Thymus (tissue), 11 donors: ENCODE measurements around the gene TSC22D4. TPM values are rescaled to one million over a fixed set of nuclear protein-coding genes. Genes with fewer than 3 reads are reported as not detected.
A peak's percentile ranks its signal among the peaks of the same experiment; 100 is the strongest.
"Not testable (repeated sequence)": the region's sequence is repeated elsewhere in the genome, so short reads cannot be mapped to it uniquely, and the experiment has no call there.

Experiments
- DNase-seq, 9 donors: peaks; one replicate each; pipeline ENCODE4 v3.0.0-alpha.2; 2013; ENCODE audit warnings: low spot score in 9 of 9, low read depth in 6 of 9, missing footprints in 1 of 9
- H3K27ac ChIP-seq, 2 donors: one replicate each; pipeline ENCODE4 v1.5.1; 2013; ENCODE audit warnings: control low read depth in 1 of 2, low read depth in 1 of 2, low read length in 1 of 2, mild to moderate bottlenecking in 1 of 2, moderate library complexity in 1 of 2
- H3K27me3 ChIP-seq, 2 donors: one replicate each; pipeline ENCODE4 v1.5.1; 2013; ENCODE audit warnings: low read length in 1 of 2; ENCODE audit not compliant: control insufficient read depth in 2 of 2, insufficient read depth in 1 of 2
- H3K36me3 ChIP-seq, 2 donors: one replicate each; pipeline ENCODE4 v1.5.1; 2013; ENCODE audit warnings: low read length in 1 of 2, mild to moderate bottlenecking in 1 of 2, moderate library complexity in 1 of 2; ENCODE audit not compliant: control insufficient read depth in 2 of 2, insufficient read depth in 2 of 2
- H3K4me1 ChIP-seq, 2 donors: one replicate each; pipeline ENCODE4 v1.5.1; 2013; ENCODE audit warnings: low read length in 2 of 2; ENCODE audit not compliant: control insufficient read depth in 2 of 2, insufficient read depth in 2 of 2
- H3K4me3 ChIP-seq, 2 donors: one replicate each; pipeline ENCODE4 v1.5.1; 2013; ENCODE audit warnings: low read length in 2 of 2, control low read depth in 1 of 2, mild to moderate bottlenecking in 1 of 2
- H3K9me3 ChIP-seq, 2 donors: one replicate each; pipeline ENCODE4 v1.5.1; 2013; ENCODE audit warnings: low read length in 1 of 2, mild to moderate bottlenecking in 1 of 2; ENCODE audit not compliant: control insufficient read depth in 2 of 2, insufficient read depth in 1 of 2
- WGBS: extraction: QIAGEN DNeasy Blood & Tissue Kit; methylation state at CpG from one replicate; pipeline ENCODE4 v1.1.7; 2013; 5-methylcytosine and 5-hydroxymethylcytosine counted together
- polyA plus RNA-seq: library from polyadenylated mRNA; stranded (reverse); fragments of 200-250 nt; gene quantifications from one replicate; pipeline ENCODE4 v1.2.3, GENCODE V29; 2013
- total RNA-seq: library from RNA; stranded (reverse); fragments of 120-200 nt; gene quantifications from one replicate; pipeline ENCODE4 v1.2.4, GENCODE V29; 2013
- donor health status: healthy.

The TSC22D4 gene
- total and polyA plus RNA-seq, 2 donors, result 37.4 to 67.7 TPM

DNA sequence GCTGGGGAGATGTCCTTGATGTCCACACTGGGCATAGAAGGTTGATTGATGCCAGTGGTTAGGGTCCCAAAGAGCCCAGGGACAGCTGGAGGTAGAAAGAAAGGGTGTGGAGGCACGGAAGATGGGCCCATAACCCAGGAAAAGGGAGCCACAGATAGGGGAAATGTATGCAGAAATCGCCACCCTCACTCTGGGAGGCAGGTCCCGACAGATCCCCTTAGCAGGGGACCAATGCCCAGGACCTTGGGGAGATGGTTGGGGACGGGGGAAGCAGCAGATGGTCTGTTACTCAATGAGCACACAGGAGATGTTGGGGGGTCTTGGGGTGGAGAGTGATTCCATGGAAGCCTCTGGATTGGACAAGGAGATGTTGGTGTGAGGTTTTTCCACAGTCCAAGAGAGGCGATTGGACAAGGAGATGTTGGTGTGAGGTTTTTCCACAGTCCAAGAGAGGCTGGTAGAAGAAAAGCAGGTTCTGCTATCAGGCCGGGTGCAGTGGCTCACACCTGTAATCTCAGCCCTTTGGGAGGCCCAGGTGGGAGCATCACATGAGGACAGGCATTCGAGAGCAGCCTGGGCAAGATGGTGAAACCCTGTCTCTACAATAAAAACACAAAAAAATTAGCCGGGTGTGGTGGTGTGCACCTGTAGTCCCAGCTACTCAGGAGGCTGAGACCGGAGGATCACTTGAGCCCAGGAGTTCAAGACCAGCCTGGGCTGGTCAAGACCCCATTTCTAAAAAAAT, 35.7 kb downstream of the TSC22D4 start:
- no peaks in the 10 kb centered on the region for H3K27me3 ChIP-seq
- DNase-seq, result no peak
- H3K4me3 ChIP-seq, result no peak overlapping the region
- H3K4me1 ChIP-seq, result peaks cover 2 to 25% of the 10 kb centered on the region in 2 donors
- peaks cover 0 to 6% of the 10 kb centered on the region in 2 donors for H3K9me3 ChIP-seq
- WGBS, result 97% methylated on average over 9 of the region's 9 CpGs
- H3K27ac ChIP-seq, result no peak overlapping the region
- no peaks in the 10 kb centered on the region for H3K36me3 ChIP-seq

DNA sequence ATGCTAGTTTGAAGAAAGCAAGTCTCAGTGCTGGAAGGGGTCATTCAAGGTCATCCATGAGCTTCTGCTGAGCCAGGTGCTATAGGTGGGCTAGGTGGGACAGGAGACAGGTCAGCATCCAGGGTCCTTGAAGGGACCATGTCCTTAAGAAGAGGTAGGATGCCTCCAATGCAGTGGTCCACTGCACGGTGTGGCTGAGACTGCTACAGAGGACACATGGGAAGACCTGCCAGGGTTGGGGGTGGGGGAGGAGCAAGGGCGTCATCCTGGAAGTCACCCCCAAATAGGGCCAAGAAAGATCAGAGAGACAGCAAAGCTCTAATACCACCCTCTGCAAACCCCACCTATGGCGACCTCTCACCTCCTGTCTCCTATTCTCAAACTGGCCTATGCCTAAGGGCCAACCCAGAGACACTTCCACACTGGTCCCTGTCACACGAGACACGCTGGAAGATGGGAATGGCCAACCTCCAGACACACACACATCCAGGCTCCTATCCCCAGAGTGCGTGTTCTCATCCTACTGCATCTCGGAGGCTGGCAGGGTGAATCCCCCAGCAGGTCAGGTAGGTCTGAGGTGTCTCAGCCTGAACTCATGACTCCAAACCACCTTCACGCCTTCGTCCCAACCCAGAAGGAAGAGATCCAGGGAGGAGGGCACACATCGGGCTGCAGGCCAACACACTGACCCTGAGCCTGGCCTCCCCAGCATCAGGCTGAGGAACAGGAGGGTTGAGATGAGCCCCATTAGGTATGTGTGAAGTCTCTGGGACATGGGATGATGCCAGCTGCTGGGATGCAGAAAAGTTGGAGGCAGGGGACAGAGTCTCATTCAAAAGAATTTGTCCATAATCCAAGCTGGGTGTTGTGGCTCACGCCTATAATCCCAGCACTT, 37.1 kb downstream of the TSC22D4 start:
- no peak for DNase-seq
- Histone ChIP-seq H3K36me3 (no peaks in the 10 kb centered on the region), H3K27ac (no peak overlapping the region), H3K27me3 (no peaks in the 10 kb centered on the region), H3K4me1 (peaks cover 2 to 28% of the 10 kb centered on the region in 2 donors), H3K4me3 (no peak overlapping the region), H3K9me3 (peaks cover 0 to 6% of the 10 kb centered on the region in 2 donors)
- WGBS, result 98% methylated on average over 11 of the region's 11 CpGs

DNA sequence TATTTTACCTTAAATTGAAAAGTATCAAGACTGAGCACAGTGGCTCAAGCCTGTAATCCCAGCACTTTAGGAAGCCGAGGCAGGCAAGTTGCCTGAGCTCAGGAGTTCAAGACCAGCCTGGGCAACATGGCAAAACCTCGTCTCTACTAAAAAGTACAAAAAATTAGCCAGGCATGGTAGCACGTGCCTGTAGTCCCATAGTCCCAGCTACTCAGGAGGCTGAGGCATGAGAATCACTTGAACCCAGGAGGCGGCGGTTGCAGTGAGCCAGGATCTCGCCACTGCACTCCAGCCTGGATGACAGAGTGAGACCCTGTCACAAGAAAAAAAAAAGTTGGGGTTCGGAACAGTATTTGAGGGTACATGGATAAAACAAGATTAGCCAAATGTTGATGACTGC, 39.8 kb downstream of the TSC22D4 start:
- DNase-seq, H3K9me3 ChIP-seq, H3K27ac ChIP-seq, H3K27me3 ChIP-seq, H3K4me3 ChIP-seq: not testable (repeated sequence)
- Histone ChIP-seq H3K4me1 (peaks cover 9 to 21% of the 10 kb centered on the region in 2 donors), H3K36me3 (peaks cover 5 to 12% of the 10 kb centered on the region in 2 donors)
- WGBS, result 96% methylated on average over 7 of the region's 7 CpGs

DNA sequence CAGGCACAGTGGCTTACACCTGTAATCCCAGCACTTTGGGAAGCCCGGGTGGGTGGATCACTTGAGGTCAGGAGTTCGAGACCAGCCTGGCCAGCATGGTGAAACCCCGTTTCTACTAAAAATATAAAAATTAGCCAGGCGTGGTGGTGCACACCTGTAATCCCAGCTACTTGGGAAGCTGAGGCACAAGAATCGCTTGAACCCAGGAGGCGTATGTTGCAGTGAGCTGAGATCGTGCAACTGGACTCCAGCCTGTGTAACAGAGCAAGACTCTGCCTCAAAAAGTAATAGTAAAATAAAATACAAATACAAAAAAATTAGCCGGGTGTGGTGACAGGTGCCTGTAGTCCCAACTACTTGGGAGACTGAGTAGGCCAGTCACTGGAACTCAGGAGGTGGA, 40.3 kb downstream of the TSC22D4 start:
- not testable (repeated sequence) for H3K4me3 ChIP-seq, DNase-seq, H3K9me3 ChIP-seq, H3K27me3 ChIP-seq, H3K27ac ChIP-seq
- peaks cover 14 to 25% of the 10 kb centered on the region in 2 donors for H3K4me1 ChIP-seq
- WGBS, result 98% methylated on average over 8 of the region's 8 CpGs
- peaks cover 9 to 17% of the 10 kb centered on the region in 2 donors for H3K36me3 ChIP-seq

DNA sequence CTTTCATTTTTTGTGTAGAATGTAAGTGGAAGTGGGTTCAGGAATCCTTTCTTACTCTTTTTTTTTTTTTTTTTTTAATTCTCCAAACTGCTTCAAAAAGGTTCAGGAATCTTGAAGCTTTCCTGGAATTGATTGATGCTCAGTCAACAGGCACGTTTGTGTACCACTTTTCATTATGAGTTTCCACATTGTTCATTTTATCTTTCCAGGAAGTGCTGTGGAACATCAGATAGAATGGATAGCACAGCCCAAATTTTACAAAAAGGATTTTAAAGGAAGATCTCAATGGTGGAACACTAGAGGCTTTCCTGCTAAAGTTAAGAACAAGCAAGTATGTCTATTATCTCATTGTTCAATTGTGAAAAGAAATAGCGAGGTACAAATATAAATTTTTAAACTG, 40.8 kb downstream of the TSC22D4 start:
- no peak for DNase-seq
- peaks cover 14 to 22% of the 10 kb centered on the region in 2 donors for H3K36me3 ChIP-seq
- peaks cover 0 to 3% of the 10 kb centered on the region in 2 donors for H3K9me3 ChIP-seq
- H3K27me3 ChIP-seq, result no peaks in the 10 kb centered on the region
- WGBS, result 80% methylated on average over 2 of the region's 2 CpGs
- H3K27ac ChIP-seq, result peak overlapping the region in 1 of 2 donors; percentile 10
- H3K4me1 ChIP-seq, result peaks cover 17 to 30% of the 10 kb centered on the region in 2 donors
- H3K4me3 ChIP-seq, result no peak overlapping the region

DNA sequence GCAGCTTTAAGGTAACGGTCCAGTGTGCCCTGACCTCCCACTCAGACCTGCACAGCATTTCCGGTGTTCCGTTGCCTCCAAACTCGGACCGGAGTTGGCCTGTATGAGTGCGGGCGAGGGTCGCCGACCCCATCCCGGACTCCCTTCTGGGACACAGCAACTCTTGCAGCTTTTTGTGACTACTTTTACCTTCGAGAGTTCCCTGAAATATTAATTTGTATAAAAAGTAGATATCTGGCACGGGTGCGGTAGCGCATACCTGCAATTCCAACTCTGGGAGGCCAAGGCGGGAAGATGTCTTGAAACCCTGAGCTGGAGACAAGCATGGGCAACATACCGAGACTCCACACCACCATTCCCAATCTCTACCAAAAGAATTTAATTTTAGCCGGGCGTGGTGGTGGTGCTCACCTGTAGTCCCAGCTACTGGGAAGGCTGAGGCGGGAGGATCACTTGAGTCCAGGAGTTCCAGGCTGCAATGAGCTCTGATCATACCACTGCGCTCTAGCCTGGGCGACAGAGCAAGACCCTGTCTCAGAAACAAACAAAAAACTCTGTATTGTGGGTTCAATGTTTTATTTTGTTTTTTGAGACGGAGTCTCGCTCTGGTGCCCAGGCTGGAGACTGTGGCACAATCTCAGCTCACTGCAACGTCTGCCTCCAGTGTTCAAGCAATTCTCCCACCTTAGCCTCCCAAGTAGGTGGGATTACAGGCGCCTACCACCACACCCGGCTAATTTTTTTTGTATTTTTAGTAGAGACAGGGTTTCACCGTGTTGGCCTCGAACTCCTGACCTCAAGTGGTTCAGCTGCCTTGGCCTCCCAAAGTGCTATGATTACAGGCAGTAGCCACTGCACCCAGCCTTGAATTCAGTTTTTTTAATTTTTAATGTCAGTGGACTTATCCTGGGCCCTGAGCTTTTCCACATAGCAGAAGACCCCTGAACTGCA, 41.6 kb downstream of the TSC22D4 start:
- Histone ChIP-seq H3K9me3 (peaks cover 0 to 3% of the 10 kb centered on the region in 2 donors), H3K27me3 (no peaks in the 10 kb centered on the region), H3K27ac (peak overlapping the region in 1 of 2 donors; percentile 10), H3K4me1 (peaks cover 18 to 38% of the 10 kb centered on the region in 2 donors), H3K4me3 (no peak overlapping the region), H3K36me3 (peaks cover 20 to 30% of the 10 kb centered on the region in 2 donors)
- WGBS, result 95% methylated on average over 28 of the region's 28 CpGs
- no peak for DNase-seq

DNA sequence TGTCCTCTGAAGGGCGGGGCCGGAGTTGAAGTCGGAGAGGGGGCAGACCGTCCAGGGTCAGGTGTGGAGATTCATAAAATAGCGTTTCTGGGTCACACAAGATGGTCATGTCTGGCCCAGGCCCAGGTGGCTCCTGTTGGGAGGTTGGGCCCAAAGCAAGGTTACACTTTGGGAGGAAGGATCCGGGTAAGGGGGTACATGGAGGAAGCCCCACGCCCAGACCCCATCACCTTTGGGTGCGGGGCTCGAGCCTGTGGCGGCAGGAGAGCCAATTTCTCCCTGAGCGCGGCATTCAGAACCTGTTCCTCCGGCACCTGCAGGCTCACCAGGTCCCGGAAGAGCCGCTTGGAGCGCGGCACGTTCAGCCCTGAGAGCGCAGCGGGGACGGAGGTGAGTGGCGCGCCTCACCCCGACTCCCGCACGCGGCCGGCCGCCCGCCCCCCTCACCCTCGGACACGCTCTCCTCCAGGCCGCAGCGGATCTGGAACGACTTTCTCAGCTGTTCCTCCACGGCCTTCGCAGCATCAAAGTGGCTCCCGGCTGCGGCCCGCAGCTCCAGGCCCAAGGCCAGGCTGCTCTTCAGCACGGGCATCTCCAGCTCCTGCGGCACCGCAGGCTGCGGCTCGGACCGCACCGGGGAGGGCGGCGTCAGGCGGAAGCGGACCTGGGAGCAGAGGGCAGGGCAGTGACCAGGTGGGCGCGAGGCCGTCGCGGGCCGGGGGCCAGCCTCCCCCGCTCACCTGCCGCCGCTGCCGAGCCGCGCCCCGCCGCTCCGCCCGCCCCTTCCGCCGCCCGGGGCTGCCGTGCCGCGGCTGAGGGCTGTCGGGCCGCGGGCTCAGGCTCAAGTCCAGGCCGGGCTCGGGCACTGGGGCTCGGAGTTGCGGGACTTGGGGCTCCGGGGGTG, 43.4 kb downstream of the TSC22D4 start:
- Histone ChIP-seq H3K27ac (peak overlapping the region; percentile 91 to 97), H3K27me3 (no peaks in the 10 kb centered on the region), H3K4me1 (peaks cover 32 to 55% of the 10 kb centered on the region in 2 donors), H3K4me3 (peak overlapping the region; percentile 89 to 98), H3K9me3 (peaks cover 0 to 3% of the 10 kb centered on the region in 2 donors), H3K36me3 (peaks cover 34 to 45% of the 10 kb centered on the region in 2 donors)
- 2% methylated on average over 81 of the region's 81 CpGs for WGBS
- peak in 1 of 9 donors; percentile 73 for DNase-seq
